GM10266 (cell line): ENCODE results near the gene ZNF787.

Experiments
- DNase-seq: peaks from one replicate; pipeline ENCODE4 v3.0.0; 2012; ENCODE audit errors: extremely low spot score
- CTCF ChIP-seq: IDR thresholded peaks from 2 replicates; pipeline ENCODE4 v1.5.1; 2012; ENCODE audit warnings: mild to moderate bottlenecking, low read depth; ENCODE audit not compliant: control insufficient read depth, insufficient read depth; ENCODE audit errors: missing control alignments

The ZNF787 gene

GRCh38 chr19:56130006-56130405, 8.9 kb upstream of the ZNF787 start:
- TF ChIP-seq CTCF = no peak
- DNase-seq = no peak

GRCh38 chr19:56126983-56127780, 6.1 kb upstream of the ZNF787 start:
- TF ChIP-seq CTCF = no peak
- no peak for DNase-seq

GRCh38 chr19:56125806-56126590, 4.9 kb upstream of the ZNF787 start:
- TF ChIP-seq CTCF = no peak
- DNase-seq = no peak

GRCh38 chr19:56124578-56124977, 3.5 kb upstream of the ZNF787 start:
- DNase-seq = no peak
- no peak for TF ChIP-seq CTCF

GRCh38 chr19:56123266-56123891, 2.3 kb upstream of the ZNF787 start:
- no peak for TF ChIP-seq CTCF
- no peak for DNase-seq

- DNase-seq = peak; percentile 95
- peak; percentile 14 for TF ChIP-seq CTCF
Measured at GRCh38 chr19:56120371-56121179, 520 bp downstream of the ZNF787 start.
